Tibial nerve (tissue), 3 donors: ENCODE data around the gene GSTA4.

Experiments
- POLR2A ChIP-seq, 2 donors: fragments of 450-650 bp; IDR thresholded peaks; one replicate each; pipeline ENCODE4 v1.6.1; 2017; ENCODE audit warnings: antibody characterized with exemption in 2 of 2, mild to moderate bottlenecking in 2 of 2, moderate library complexity in 2 of 2
- TF ChIP-seq, protein P1 (sequence below), 5 experiments: fragments of 200-600 bp in 3 of 5; fragments of 450-650 bp in 2 of 5; sonication (generic) in 3 of 5; IDR thresholded peaks; one replicate each; pipeline ENCODE4 v1.5.1; 2016 to 2019; ENCODE audit warnings: antibody characterized with exemption in 5 of 5, mild to moderate bottlenecking in 3 of 5, moderate library complexity in 2 of 5

DNA sequence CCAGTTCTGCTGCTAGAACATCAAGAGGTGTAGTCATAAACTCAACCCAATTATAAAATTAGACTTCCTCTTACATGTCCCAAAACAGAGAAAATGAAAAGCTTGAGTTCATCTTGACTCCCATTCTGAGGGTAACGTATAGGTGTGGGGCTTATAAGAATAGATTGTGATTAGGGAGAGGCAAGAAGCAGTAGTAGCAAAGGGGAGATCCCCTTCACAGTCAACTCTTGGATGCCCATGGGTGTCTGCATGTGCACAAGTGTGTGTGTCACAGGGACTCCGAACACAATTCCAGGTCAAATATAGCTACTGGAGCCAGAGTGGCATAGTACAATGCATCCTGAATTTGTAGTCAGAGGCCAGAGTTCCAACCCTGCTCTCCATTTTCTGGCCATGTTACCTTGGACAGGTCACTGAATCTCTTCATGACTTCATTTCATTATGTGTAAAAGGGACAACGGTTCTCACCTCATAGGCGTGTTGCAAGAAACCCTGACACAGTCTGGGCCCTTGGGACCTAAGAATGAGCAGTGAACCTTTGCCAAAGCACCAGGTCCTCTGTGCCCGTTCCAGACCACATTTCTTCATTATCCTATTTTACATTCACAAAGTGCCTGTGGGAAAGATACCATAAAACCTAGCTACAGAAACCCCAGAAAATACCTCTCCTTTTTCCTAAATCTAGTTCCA is 11.8 kb downstream of the GSTA4 start:
- TF ChIP-seq, protein P1, sequence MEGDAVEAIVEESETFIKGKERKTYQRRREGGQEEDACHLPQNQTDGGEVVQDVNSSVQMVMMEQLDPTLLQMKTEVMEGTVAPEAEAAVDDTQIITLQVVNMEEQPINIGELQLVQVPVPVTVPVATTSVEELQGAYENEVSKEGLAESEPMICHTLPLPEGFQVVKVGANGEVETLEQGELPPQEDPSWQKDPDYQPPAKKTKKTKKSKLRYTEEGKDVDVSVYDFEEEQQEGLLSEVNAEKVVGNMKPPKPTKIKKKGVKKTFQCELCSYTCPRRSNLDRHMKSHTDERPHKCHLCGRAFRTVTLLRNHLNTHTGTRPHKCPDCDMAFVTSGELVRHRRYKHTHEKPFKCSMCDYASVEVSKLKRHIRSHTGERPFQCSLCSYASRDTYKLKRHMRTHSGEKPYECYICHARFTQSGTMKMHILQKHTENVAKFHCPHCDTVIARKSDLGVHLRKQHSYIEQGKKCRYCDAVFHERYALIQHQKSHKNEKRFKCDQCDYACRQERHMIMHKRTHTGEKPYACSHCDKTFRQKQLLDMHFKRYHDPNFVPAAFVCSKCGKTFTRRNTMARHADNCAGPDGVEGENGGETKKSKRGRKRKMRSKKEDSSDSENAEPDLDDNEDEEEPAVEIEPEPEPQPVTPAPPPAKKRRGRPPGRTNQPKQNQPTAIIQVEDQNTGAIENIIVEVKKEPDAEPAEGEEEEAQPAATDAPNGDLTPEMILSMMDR (IDR thresholded peaks at IDR 0.05), result no peak
- no peak for TF ChIP-seq POLR2A (IDR thresholded peaks at IDR 0.05)
